Fibroblast of skin of right quadriceps (primary cell): ENCODE data around the gene PPP1CC.
"Not testable (repeated sequence)": the region's sequence is repeated elsewhere in the genome, so short reads cannot be mapped to it uniquely, and the experiment has no call there.

Experiments used
- DNase-seq: peaks from one replicate; pipeline ENCODE4 v3.0.0-alpha.2; 2013

The PPP1CC gene

GRCh38 chr12:110722892-110723291, 19.8 kb downstream of the PPP1CC start:
- not testable (repeated sequence) for DNase-seq

- no peak for DNase-seq
Observed at GRCh38 chr12:110721570-110721969, 21.1 kb downstream of the PPP1CC start.

GRCh38 chr12:110720516-110720915, 22.2 kb downstream of the PPP1CC start:
- no peak for DNase-seq

- DNase-seq = no peak
Observed at GRCh38 chr12:110718222-110718908, 24.3 kb downstream of the PPP1CC start.

GRCh38 chr12:110717037-110717436, 25.7 kb downstream of the PPP1CC start:
- DNase-seq = no peak

- DNase-seq = no peak
Observed at GRCh38 chr12:110708917-110709316, 33.8 kb downstream of the PPP1CC start.

- DNase-seq = no peak
Observed at GRCh38 chr12:110705309-110705708, 37.4 kb downstream of the PPP1CC start.

GRCh38 chr12:110704750-110705149, 37.9 kb downstream of the PPP1CC start:
- DNase-seq = no peak

GRCh38 chr12:110704231-110704630, 38.5 kb downstream of the PPP1CC start:
- DNase-seq = no peak

- no peak for DNase-seq
Observed at GRCh38 chr12:110702081-110702480, 40.6 kb downstream of the PPP1CC start.

- DNase-seq = no peak
Observed at GRCh38 chr12:110699591-110700445, 42.9 kb downstream of the PPP1CC start.

GRCh38 chr12:110698171-110698902, 44.4 kb downstream of the PPP1CC start:
- DNase-seq = peak; percentile 65

GRCh38 chr12:110697236-110697635, 45.5 kb downstream of the PPP1CC start:
- no peak for DNase-seq

- DNase-seq = no peak
Observed at GRCh38 chr12:110696283-110696682, 46.4 kb downstream of the PPP1CC start.

GRCh38 chr12:110694330-110694901, 48.3 kb downstream of the PPP1CC start:
- no peak for DNase-seq

- no peak for DNase-seq
Observed at GRCh38 chr12:110693731-110694130, 49.0 kb downstream of the PPP1CC start.

GRCh38 chr12:110690127-110690430, 52.6 kb downstream of the PPP1CC start:
- DNase-seq = no peak

GRCh38 chr12:110689281-110690126, 53.2 kb downstream of the PPP1CC start:
- DNase-seq = peak; percentile 28

GRCh38 chr12:110688446-110689280, 54.0 kb downstream of the PPP1CC start, which contains the start of gene HVCN1:
HVCN1 (minus strand) TSS chr12:110689115; CDS start chr12:110683245, 5,870 bp downstream.
- DNase-seq = no peak

GRCh38 chr12:110687396-110688169, 55.1 kb downstream of the PPP1CC start:
- DNase-seq = no peak
